Measurements from ENCODE around the gene ARID4B. TPM values are rescaled to one million over a fixed set of nuclear protein-coding genes. Genes with fewer than 3 reads are reported as not detected.

Gene ARID4B
- total and polyA plus RNA-seq, 2 of the 13 experiments (the other 11 are each of a cell fraction or from before 2014, with no cell fraction given), result 9.7 to 24.6 TPM

DNA sequence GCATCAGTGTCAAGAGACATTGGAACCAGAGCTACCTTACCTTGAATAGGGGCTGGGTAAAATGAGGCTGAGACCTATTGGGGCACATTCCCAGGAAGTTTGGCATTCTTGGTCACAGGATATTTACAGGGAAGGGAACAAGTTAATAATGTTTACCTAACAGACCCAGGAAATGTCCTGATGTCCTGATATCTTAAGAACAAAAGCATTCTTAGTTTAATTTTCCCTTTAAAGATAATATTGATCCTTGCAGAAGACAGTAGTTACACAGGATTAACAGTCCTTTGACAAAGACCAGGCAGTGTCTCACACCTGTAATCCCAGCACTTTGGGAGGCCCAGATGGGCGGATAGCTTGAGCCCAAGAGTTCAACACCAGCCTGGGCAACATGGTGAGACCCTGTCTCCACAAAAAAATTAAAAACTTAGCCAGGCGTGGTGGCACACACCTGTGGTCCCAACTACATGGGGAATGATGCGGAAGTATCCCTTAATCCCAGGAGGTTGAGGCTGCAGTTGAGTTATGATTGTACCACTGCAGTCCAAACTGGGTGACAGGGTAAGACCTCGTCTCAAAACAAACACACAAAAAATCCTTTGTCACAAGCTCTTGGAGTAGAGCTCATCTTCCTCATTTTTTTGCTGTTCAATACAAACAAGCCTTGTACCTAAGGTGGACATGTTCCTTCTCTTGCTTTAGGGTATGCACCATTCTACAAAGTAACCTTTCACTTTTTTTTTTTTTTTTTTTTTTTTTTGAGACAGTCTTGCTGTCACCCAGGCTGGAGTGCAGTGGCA lies 198.0 kb downstream of the ARID4B start (continued):
- TF ChIP-seq ZFP36L2 (CRISPR knock-in tag; IDR thresholded peaks at IDR 0.05) (no peak), ZNF546 (CRISPR knock-in tag; conservative IDR thresholded peaks at IDR 0.05) (no peak), TRIM24 (CRISPR knock-in tag; IDR thresholded peaks at IDR 0.05) (no peak), MTA1 (CRISPR knock-in tag; IDR thresholded peaks at IDR 0.05; ENCODE audit: borderline replicate concordance) (no peak), KLF6 (CRISPR knock-in tag; IDR thresholded peaks at IDR 0.05) (no peak), SMAD9 (CRISPR knock-in tag; IDR thresholded peaks at IDR 0.05) (no peak), ZIK1 (CRISPR knock-in tag; IDR thresholded peaks at IDR 0.05; ENCODE audit: borderline replicate concordance, low read depth) (no peak), TEAD3 (CRISPR knock-in tag; optimal IDR thresholded peaks at IDR 0.05; ENCODE audit: borderline replicate concordance) (peak; percentile 98), ZSCAN22 (CRISPR knock-in tag; IDR thresholded peaks at IDR 0.05) (no peak), ZNF646 (CRISPR knock-in tag; IDR thresholded peaks at IDR 0.05) (no peak), NFKB2 (CRISPR knock-in tag; IDR thresholded peaks at IDR 0.05; ENCODE audit: borderline replicate concordance) (no peak), FOXA1 (IDR thresholded peaks at IDR 0.05) (no peak), FOXA1 (CRISPR knock-in tag; IDR thresholded peaks at IDR 0.05) (peak; percentile 69), HOXA9 (CRISPR knock-in tag; IDR thresholded peaks at IDR 0.05; ENCODE audit: borderline replicate concordance) (no peak), ZBTB8A (CRISPR knock-in tag; IDR thresholded peaks at IDR 0.05; ENCODE audit: borderline replicate concordance, low read depth) (no peak), GATAD2A (CRISPR knock-in tag; IDR thresholded peaks at IDR 0.05) (no peak; the same call in 1 of the 2 replicates), STAT5B (CRISPR knock-in tag; IDR thresholded peaks at IDR 0.05) (no peak)
- TF ChIP-seq, protein P1, sequence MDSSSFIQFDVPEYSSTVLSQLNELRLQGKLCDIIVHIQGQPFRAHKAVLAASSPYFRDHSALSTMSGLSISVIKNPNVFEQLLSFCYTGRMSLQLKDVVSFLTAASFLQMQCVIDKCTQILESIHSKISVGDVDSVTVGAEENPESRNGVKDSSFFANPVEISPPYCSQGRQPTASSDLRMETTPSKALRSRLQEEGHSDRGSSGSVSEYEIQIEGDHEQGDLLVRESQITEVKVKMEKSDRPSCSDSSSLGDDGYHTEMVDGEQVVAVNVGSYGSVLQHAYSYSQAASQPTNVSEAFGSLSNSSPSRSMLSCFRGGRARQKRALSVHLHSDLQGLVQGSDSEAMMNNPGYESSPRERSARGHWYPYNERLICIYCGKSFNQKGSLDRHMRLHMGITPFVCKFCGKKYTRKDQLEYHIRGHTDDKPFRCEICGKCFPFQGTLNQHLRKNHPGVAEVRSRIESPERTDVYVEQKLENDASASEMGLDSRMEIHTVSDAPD (CRISPR knock-in tag; IDR thresholded peaks at IDR 0.05), result no peak
- TF ChIP-seq, protein P2, sequence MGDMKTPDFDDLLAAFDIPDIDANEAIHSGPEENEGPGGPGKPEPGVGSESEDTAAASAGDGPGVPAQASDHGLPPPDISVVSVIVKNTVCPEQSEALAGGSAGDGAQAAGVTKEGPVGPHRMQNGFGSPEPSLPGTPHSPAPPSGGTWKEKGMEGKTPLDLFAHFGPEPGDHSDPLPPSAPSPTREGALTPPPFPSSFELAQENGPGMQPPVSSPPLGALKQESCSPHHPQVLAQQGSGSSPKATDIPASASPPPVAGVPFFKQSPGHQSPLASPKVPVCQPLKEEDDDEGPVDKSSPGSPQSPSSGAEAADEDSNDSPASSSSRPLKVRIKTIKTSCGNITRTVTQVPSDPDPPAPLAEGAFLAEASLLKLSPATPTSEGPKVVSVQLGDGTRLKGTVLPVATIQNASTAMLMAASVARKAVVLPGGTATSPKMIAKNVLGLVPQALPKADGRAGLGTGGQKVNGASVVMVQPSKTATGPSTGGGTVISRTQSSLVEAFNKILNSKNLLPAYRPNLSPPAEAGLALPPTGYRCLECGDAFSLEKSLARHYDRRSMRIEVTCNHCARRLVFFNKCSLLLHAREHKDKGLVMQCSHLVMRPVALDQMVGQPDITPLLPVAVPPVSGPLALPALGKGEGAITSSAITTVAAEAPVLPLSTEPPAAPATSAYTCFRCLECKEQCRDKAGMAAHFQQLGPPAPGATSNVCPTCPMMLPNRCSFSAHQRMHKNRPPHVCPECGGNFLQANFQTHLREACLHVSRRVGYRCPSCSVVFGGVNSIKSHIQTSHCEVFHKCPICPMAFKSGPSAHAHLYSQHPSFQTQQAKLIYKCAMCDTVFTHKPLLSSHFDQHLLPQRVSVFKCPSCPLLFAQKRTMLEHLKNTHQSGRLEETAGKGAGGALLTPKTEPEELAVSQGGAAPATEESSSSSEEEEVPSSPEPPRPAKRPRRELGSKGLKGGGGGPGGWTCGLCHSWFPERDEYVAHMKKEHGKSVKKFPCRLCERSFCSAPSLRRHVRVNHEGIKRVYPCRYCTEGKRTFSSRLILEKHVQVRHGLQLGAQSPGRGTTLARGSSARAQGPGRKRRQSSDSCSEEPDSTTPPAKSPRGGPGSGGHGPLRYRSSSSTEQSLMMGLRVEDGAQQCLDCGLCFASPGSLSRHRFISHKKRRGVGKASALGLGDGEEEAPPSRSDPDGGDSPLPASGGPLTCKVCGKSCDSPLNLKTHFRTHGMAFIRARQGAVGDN (CRISPR knock-in tag; IDR thresholded peaks at IDR 0.05), result no peak

Data from HepG2 (cell line).